Heart left ventricle (tissue), 13 donors: ENCODE measurements around the gene SPOPL.

Experiments used
- CTCF ChIP-seq, 12 donors: fragments of 200-600 bp; sonication (generic) in 4 of 12; IDR thresholded peaks; one replicate each; pipeline versions ENCODE4 v1.5.0 to v1.8.0; 2018 to 2022; ENCODE audit warnings: antibody characterized with exemption in 12 of 12, mild to moderate bottlenecking in 5 of 12
- POLR2A ChIP-seq, 2 donors: fragments of 450-650 bp; IDR thresholded peaks; one replicate each; pipeline ENCODE4 v1.6.1; 2017; ENCODE audit warnings: antibody characterized with exemption in 2 of 2, mild to moderate bottlenecking in 2 of 2, moderate library complexity in 2 of 2
- donor health status: ischemic (EF 13 %, LVEDD 7.1; RV severe dilation, severe dysfunction).
- donor health status: DM: no; HTN: yes; CAD: no.
- donor health status: DM: no; HTN: no; CAD: no.
- donor health status: ischemic (EF 25% LVEDD 6.9; RV normal size, moderate dysfunction).
- donor health status: ischemic (EF 25% LVEDD 5.7; RV mildly dilated, moderate dysfunction).
- donor health status: ischemic (EF 35%, LVEDD 5.7; RV mildly dilated, moderate dysfunction).
- donor health status: nonischemic (EF 11% LVEDD 7.7; RV severe dilation, severe dysfunction).
- donor health status: DM: yes; HTN: yes; CAD: no.
- donor health status: PGD.
- donor health status: ischemic (EF 29% LVEDD 5.4; RV normal size, mild dysfunction).
- donor health status: nonischemic (EF 23%, LVEDD 6.1; RV moderate dilation, normal function).

GRCh38 chr2:138469411-138469810, 32.2 kb upstream of the SPOPL start:
- no peak for TF ChIP-seq CTCF (IDR thresholded peaks at IDR 0.05)
- no peak for TF ChIP-seq POLR2A (IDR thresholded peaks at IDR 0.05)
